Common myeloid progenitor, CD34-positive (primary cell): ENCODE measurements around the gene HABP2.

Experiments
- CTCF ChIA-PET: fragments of 350-600 bp; sonication (Branson Sonifier 250); formaldehyde crosslinking; loops from one replicate; lab custom pipeline; 2021; ENCODE audit warnings: antibody characterized with exemption; lab: Charles Lee
- POLR2A ChIA-PET: fragments of 350-600 bp; sonication (Branson Sonifier 250); formaldehyde crosslinking; loops from one replicate; lab custom pipeline; 2021; ENCODE audit warnings: antibody characterized with exemption; lab: Charles Lee
- DNase-seq, 3 donors: peaks; one replicate each; pipeline versions ENCODE4 v3.0.0 to v3.0.0-alpha.2; 2013
- H3K27ac ChIP-seq, 2 experiments: 1 replicate in 1 of 2; 2 replicates in 1 of 2; pipeline ENCODE4 v1.7.0; 2013; ENCODE audit warnings: inconsistent platforms in 2 of 2, low read length in 2 of 2, mild to moderate bottlenecking in 2 of 2, low read depth in 1 of 2, moderate library complexity in 1 of 2; ENCODE audit not compliant: severe bottlenecking in 2 of 2, insufficient read depth in 1 of 2, poor library complexity in 1 of 2
- H3K27me3 ChIP-seq, 5 experiments: replicated peaks in 2 of 5; 1 replicate in 3 of 5; 2 replicates in 2 of 5; pipeline versions ENCODE4 v1.6.1 to v1.7.0; 2013; ENCODE audit warnings: low read length in 4 of 5, mild to moderate bottlenecking in 2 of 5, moderate library complexity in 2 of 5, inconsistent platforms in 1 of 5; ENCODE audit not compliant: insufficient read depth in 5 of 5, control insufficient read depth in 4 of 5
- H3K36me3 ChIP-seq, 4 experiments: 1 replicate in 2 of 4; 2 replicates in 2 of 4; pipeline versions ENCODE4 v1.6.1 to v1.7.0; 2013; ENCODE audit warnings: low read length in 3 of 4, control low read depth in 1 of 4, mild to moderate bottlenecking in 1 of 4; ENCODE audit not compliant: control insufficient read depth in 4 of 4, insufficient read depth in 4 of 4
- H3K4me1 ChIP-seq, 4 experiments: 1 replicate in 3 of 4; 2 replicates in 1 of 4; pipeline versions ENCODE4 v1.6.1 to v1.7.1; 2013; ENCODE audit warnings: low read length in 3 of 4, mild to moderate bottlenecking in 3 of 4, control low read depth in 1 of 4, inconsistent platforms in 1 of 4, moderate library complexity in 1 of 4; ENCODE audit not compliant: control insufficient read depth in 4 of 4, insufficient read depth in 4 of 4; ENCODE audit errors: control extremely low read depth in 1 of 4
- H3K4me3 ChIP-seq, 7 experiments: 1 replicate in 4 of 7; 2 replicates in 3 of 7; pipeline versions ENCODE4 v1.5.1 to v1.7.0; 2013; ENCODE audit warnings: mild to moderate bottlenecking in 7 of 7, low read length in 6 of 7, moderate library complexity in 6 of 7, inconsistent platforms in 2 of 7, low read depth in 2 of 7, control low read depth in 1 of 7; ENCODE audit not compliant: insufficient read depth in 4 of 7, control insufficient read depth in 1 of 7; ENCODE audit errors: extremely low read depth in 1 of 7
- H3K9me3 ChIP-seq, 5 experiments: 1 replicate in 4 of 5; 2 replicates in 1 of 5; pipeline versions ENCODE4 v1.6.1 to v1.7.1; 2013; ENCODE audit warnings: low read length in 4 of 5, mild to moderate bottlenecking in 2 of 5, inconsistent platforms in 1 of 5, low read depth in 1 of 5, moderate library complexity in 1 of 5; ENCODE audit not compliant: control insufficient read depth in 4 of 5, insufficient read depth in 2 of 5; ENCODE audit errors: control extremely low read depth in 1 of 5
- WGBS: methylation state at CpG from one replicate; pipeline ENCODE4 v1.1.5; 2013; ENCODE audit not compliant: insufficient coverage; 5-methylcytosine and 5-hydroxymethylcytosine counted together

The HABP2 gene

DNA sequence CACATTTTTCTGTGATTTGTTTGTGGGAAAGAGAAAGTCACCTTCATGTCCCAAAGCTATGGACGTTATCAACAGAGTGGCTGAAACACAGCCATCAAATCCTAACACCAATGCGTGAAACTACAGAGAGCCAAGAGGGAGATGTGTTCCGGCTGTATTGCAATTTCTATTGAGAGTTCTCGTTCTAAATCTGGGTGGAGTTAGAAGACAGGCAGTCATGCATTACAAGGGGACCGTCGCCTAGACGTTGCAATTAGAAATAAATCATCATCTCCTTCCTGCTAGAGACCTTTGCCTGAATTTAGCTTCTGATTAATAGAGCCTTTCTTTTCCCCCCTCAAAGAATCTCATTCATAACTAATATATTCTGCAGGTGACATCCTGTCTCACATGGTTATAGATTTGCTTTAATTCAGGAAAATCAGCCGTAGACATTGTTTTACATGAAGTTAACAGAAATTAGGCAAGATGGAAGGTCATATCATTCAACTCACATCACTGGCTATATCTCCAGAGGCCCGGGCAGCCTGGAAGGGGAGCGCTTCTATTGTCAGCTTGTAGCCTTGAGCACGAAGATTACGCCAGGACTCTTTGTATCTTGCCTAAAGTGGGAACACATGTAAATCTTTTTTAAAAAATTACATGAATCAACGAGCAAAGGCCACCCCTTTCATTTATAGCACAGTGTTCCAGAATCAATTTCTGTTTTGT is 52.6 kb downstream of the HABP2 start:
- Histone ChIP-seq H3K9me3 (peaks cover 0 to 7% (median 0%) of the 10 kb centered on the region in 5 experiments), H3K36me3 (no peaks in the 10 kb centered on the region), H3K4me3 (no peak overlapping the region), H3K4me1 (no peaks in the 10 kb centered on the region), H3K27me3 (peaks cover 0 to 6% (median 0%) of the 10 kb centered on the region in 5 experiments), H3K27ac (no peak overlapping the region)
- DNase-seq = no peak
- WGBS = 80% methylated on average over 11 of the region's 13 CpGs
- CTCF ChIA-PET = no interaction called here
- POLR2A ChIA-PET = no interaction called here

DNA sequence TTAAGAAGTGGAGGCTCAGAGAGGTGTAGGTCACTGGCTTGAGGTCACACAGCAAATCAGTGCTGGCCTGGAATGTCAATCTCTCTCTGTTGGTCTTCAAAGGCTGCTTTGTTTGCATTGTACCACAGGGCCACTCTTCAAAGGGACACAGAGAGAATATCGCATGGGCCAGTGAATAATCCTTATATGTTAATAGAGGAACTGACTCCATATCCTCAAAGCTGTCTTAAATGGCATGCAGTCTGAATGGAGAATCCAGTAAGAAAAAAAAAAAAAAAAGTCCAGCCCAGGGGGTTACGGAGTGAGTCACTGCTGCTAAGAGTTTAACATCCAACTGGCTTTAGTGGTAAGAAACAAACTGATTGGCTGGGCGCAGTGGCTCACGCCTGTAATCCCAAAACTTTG is 56.9 kb downstream of the HABP2 start:
- POLR2A ChIA-PET = no interaction called here
- Histone ChIP-seq H3K4me1 (no peaks in the 10 kb centered on the region), H3K27ac (no peak overlapping the region), H3K9me3 (no peaks in the 10 kb centered on the region), H3K36me3 (no peaks in the 10 kb centered on the region), H3K27me3 (peaks cover 0 to 33% (median 3%) of the 10 kb centered on the region in 5 experiments), H3K4me3 (no peak overlapping the region)
- DNase-seq = no peak
- WGBS = 100% methylated on average over 2 of the region's 4 CpGs
- CTCF ChIA-PET = interaction anchor here (1.2 kb wide), 1 partner anchor 9 kb away, joined by 3 read pairs; no protein-coding TSS in a partner anchor

DNA sequence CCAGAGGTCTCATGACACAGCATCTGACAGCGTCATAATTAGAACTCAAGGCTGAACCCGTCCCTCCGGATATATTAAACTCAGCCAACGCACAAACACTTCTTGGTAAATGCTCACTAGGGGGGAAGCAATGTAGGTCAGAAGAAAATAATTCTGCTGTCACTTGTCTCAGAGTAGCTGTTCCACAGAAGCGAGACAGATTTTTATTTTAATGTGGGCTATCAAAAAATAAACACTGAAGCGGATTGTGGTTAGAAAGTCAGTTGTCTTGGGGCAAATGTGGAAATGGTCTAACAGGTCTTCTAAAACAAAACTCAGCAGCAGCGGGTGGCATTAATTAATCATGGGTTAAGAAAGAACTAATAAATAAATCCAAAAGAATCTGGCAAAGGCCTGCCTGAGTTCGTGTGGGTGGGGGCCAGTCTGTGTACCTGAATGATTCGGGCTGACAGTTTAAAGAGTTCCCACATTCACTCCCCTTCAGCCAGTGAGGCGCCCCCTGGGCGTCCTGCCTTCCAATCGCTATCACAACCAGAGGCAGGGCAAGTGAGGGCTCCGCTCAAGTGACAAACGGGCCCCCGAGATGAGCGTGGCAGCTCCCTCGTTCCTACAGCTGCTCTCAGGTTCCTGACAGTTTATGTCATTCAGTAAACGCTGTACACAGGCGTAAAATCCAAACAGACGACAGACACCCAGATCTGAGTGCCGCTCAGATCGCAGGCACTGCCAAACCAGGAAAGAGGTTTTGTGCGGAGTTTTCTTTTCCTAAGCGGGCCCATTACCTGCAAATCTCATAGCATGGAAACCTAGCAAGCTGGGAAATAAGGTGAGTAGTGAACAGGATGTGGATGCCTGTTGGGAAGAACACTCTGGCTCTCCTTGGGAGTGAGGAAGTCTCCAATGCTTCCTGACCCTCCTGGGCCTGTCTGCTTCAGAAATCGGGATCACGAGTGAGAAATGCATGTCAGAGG is 58.1 kb downstream of the HABP2 start:
- CTCF ChIA-PET = no interaction called here

DNA sequence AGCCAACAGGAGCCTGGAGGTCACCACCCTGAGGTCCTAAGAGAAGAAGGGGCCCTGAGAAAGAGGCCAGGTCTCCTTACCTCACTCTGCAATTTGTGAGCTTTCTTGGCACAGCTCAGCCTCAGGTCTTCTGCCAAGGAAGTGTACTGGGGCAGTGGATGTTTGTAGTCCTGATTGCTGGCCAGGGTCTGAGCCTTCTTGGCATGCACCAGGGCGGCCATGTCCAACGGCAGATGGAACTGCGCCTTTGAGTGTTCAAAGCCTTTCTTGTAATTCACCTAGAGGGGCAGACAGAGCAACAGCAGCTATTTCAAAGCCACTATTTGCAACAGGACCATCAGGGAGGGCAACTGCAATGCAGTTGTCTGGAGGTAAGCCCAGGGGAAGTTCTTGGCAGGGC is 59.3 kb downstream of the HABP2 start:
- ChIA-PET CTCF (no interaction called here), POLR2A (no interaction called here)
- Histone ChIP-seq H3K4me1 (no peaks in the 10 kb centered on the region), H3K27me3 (peaks cover 0 to 51% (median 11%) of the 10 kb centered on the region in 5 experiments), H3K9me3 (no peaks in the 10 kb centered on the region), H3K4me3 (no peak overlapping the region), H3K27ac (no peak overlapping the region), H3K36me3 (no peaks in the 10 kb centered on the region)
- DNase-seq = no peak
- WGBS = 88% methylated on average over 3 of the region's 3 CpGs

More for the DNA sequence above, 58.1 kb downstream of the HABP2 start:
- POLR2A ChIA-PET = no interaction called here
- H3K27ac ChIP-seq = no peak overlapping the region
- no peaks in the 10 kb centered on the region for H3K4me1 ChIP-seq
- no peak overlapping the region for H3K4me3 ChIP-seq
- peaks cover 0 to 44% (median 4%) of the 10 kb centered on the region in 5 experiments for H3K27me3 ChIP-seq
- no peaks in the 10 kb centered on the region for H3K9me3 ChIP-seq
- H3K36me3 ChIP-seq = no peaks in the 10 kb centered on the region
- no peak for DNase-seq
- 62% methylated on average over 23 of the region's 26 CpGs for WGBS

DNA sequence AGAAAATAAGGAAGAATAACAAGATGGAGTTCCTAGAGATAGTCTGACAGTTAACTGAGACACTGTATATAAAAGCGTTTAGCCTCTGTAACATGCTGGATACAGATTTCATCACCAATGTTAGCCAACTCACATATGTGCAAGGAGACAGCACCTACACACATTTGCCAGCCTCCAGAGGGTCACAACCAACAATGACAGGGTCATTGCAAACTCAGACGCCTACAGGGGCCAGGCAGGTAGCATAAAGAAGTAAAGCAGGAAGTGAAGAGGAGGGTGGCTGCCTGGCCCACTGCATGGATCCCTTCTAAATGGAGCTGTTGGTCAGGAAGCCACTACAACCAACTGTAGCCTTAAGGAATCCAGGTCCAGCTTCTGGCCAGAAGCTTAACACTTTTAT is 60.6 kb downstream of the HABP2 start:
- Histone ChIP-seq H3K36me3 (no peaks in the 10 kb centered on the region), H3K4me1 (no peaks in the 10 kb centered on the region), H3K27ac (no peak overlapping the region), H3K27me3 (peaks cover 0 to 57% (median 12%) of the 10 kb centered on the region in 5 experiments), H3K9me3 (no peaks in the 10 kb centered on the region), H3K4me3 (no peak overlapping the region)
- CTCF ChIA-PET = interaction anchor here (1.5 kb wide), 1 partner anchor 12 kb away, joined by 4 read pairs; no protein-coding TSS in a partner anchor
- POLR2A ChIA-PET = no interaction called here
- 94% methylated on average over 2 of the region's 2 CpGs for WGBS
- DNase-seq = no peak

DNA sequence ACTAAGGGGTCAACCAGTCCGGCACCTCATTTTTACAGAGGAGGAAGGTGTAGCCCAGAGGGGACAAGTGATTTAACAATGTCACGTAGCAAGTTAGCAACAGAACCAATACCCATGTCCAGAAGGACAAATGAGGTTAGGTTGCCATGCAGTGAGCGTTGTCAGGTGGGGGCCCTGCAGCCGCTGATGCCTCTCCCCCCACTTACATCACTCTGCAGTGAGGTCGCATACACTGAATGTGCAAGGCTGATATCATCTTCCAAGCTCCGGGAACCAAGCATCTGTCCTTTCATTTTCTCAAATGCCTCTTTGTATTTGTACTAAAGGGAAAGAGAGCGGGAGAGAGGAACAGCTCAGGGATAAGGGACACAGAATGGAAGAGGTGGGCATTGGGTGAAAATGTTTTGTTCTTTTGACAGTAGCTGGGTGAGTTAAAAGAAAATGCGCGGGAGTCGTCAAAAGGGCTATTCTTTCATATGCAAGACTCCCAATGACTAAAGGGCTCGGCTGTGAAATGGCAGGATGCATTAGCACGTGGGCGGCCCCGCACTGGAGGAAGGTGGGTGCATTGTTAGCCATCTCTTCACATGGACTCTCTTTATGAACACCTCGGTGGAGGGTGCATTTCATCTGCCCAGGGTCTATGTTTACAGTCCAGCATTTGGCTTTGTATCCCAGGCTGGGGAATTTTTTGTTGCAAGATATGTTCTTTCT is 61.3 kb downstream of the HABP2 start:
- Histone ChIP-seq H3K36me3 (no peaks in the 10 kb centered on the region), H3K4me3 (no peak overlapping the region), H3K27ac (no peak overlapping the region), H3K9me3 (no peaks in the 10 kb centered on the region), H3K4me1 (no peaks in the 10 kb centered on the region), H3K27me3 (peaks cover 0 to 57% (median 12%) of the 10 kb centered on the region in 5 experiments)
- 82% methylated on average over 10 of the region's 15 CpGs for WGBS
- no peak for DNase-seq
- ChIA-PET POLR2A (no interaction called here), CTCF (interaction anchor here (0.9 to 1.5 kb wide), 2 partner anchors 13 to 15 kb away, joined by 3 to 4 read pairs; no protein-coding TSS in a partner anchor)
